Measurements from ENCODE around the gene TARDBP.

- TF ChIP-seq CTCF (IDR thresholded peaks at IDR 0.05) (no peak), POLR2A (IDR thresholded peaks at IDR 0.05) (no peak)
Observed at GRCh38 chr1:11025618-11026017, 13.2 kb downstream of the TARDBP start.
